ENCODE measurements around the gene ATP8B4. TPM values are rescaled to one million over a fixed set of nuclear protein-coding genes. Genes with fewer than 3 reads are reported as not detected.
A peak's percentile ranks its signal among the peaks of the same experiment; 100 is the strongest.

The ATP8B4 gene
- total RNA-seq, 2 experiments from 2014 or later: 2.7 to 4.2 TPM

GRCh38 chr15:50066666-50067065 lies 52.4 kb downstream of the ATP8B4 start:
- H3K9me3 Mint-ChIP-seq: no peaks in the 10 kb centered on the region
- DNase-seq: no peak
- ChIA-PET CTCF (no interaction called here), POLR2A (no interaction called here)
- H3K27me3 Mint-ChIP-seq: peaks cover 10% of the 10 kb centered on the region
- H3K4me3 Mint-ChIP-seq: no peak overlapping the region
- H3K4me1 Mint-ChIP-seq (ENCODE audit: low read depth): peaks cover 8% of the 10 kb centered on the region
- H3K27ac Mint-ChIP-seq: no peak overlapping the region
- H3K36me3 Mint-ChIP-seq: no peaks in the 10 kb centered on the region
- intact Hi-C loops (cut with micrococcal nuclease): loop anchor here (1.0 to 10.0 kb wide), 4 partner anchors 41 to 1192 kb away; partner anchors contain the start of gene EID1

GRCh38 chr15:50066202-50066601 lies 52.8 kb downstream of the ATP8B4 start:
- ChIA-PET POLR2A (no interaction called here), CTCF (no interaction called here)
- no peaks in the 10 kb centered on the region for H3K36me3 Mint-ChIP-seq
- peaks cover 8% of the 10 kb centered on the region for H3K4me1 Mint-ChIP-seq (ENCODE audit: low read depth)
- peaks cover 10% of the 10 kb centered on the region for H3K27me3 Mint-ChIP-seq
- no peaks in the 10 kb centered on the region for H3K9me3 Mint-ChIP-seq
- no peak overlapping the region for H3K27ac Mint-ChIP-seq
- intact Hi-C loops (cut with micrococcal nuclease): loop anchor here (1.0 to 10.0 kb wide), 4 partner anchors 41 to 1191 kb away; partner anchors contain the start of gene EID1
- DNase-seq: peak; percentile 22
- no peak overlapping the region for H3K4me3 Mint-ChIP-seq

GRCh38 chr15:50065279-50065678 lies 53.8 kb downstream of the ATP8B4 start:
- Mint-ChIP-seq H3K27ac (no peak overlapping the region), H3K9me3 (no peaks in the 10 kb centered on the region), H3K27me3 (peaks cover 10% of the 10 kb centered on the region), H3K36me3 (no peaks in the 10 kb centered on the region), H3K4me1 (ENCODE audit: low read depth) (peaks cover 8% of the 10 kb centered on the region), H3K4me3 (no peak overlapping the region)
- no peak for DNase-seq
- ChIA-PET POLR2A (no interaction called here), CTCF (no interaction called here)
- intact Hi-C loops (cut with micrococcal nuclease): loop anchor here (10.0 kb wide), 2 partner anchors 600 to 1190 kb away; partner anchors contain the start of gene EID1

GRCh38 chr15:50064673-50065072 lies 54.4 kb downstream of the ATP8B4 start:
- no peak for DNase-seq
- H3K27ac Mint-ChIP-seq: no peak overlapping the region
- no peak overlapping the region for H3K4me3 Mint-ChIP-seq
- H3K4me1 Mint-ChIP-seq (ENCODE audit: low read depth): peaks cover 8% of the 10 kb centered on the region
- intact Hi-C loops (cut with micrococcal nuclease): loop anchor here (10.0 kb wide), 2 partner anchors 600 to 1190 kb away; partner anchors contain the start of gene EID1
- ChIA-PET CTCF (no interaction called here), POLR2A (no interaction called here)
- peaks cover 10% of the 10 kb centered on the region for H3K27me3 Mint-ChIP-seq
- no peaks in the 10 kb centered on the region for H3K36me3 Mint-ChIP-seq
- no peaks in the 10 kb centered on the region for H3K9me3 Mint-ChIP-seq

- Mint-ChIP-seq H3K36me3 (no peaks in the 10 kb centered on the region), H3K27ac (no peak overlapping the region), H3K9me3 (no peaks in the 10 kb centered on the region), H3K27me3 (peaks cover 10% of the 10 kb centered on the region), H3K4me1 (ENCODE audit: low read depth) (peaks cover 8% of the 10 kb centered on the region), H3K4me3 (no peak overlapping the region)
- ChIA-PET POLR2A (interaction anchor here (0.6 kb wide), 1 partner anchor 172 kb away, joined by 3 read pairs; no protein-coding TSS in a partner anchor), CTCF (interaction anchor here (1.6 kb wide), 1 partner anchor 12 kb away, joined by 4 read pairs; no protein-coding TSS in a partner anchor)
- intact Hi-C loops (cut with micrococcal nuclease): loop anchor here (10.0 kb wide), 2 partner anchors 598 to 1188 kb away; partner anchors contain the start of gene EID1
- DNase-seq: no peak
Measured at GRCh38 chr15:50063226-50063625, 55.8 kb downstream of the ATP8B4 start.

GRCh38 chr15:50061503-50061902 lies 57.5 kb downstream of the ATP8B4 start:
- POLR2A ChIA-PET: interaction anchor here (0.6 kb wide), 1 partner anchor 9 kb away, joined by 3 read pairs; no protein-coding TSS in a partner anchor

GRCh38 chr15:50059883-50060282 lies 59.1 kb downstream of the ATP8B4 start:
- no peaks in the 10 kb centered on the region for H3K9me3 Mint-ChIP-seq
- H3K27ac Mint-ChIP-seq: no peak overlapping the region
- intact Hi-C loops (cut with micrococcal nuclease): loop anchor here (10.0 kb wide), 2 partner anchors 595 to 1185 kb away; partner anchors contain the start of gene EID1
- POLR2A ChIA-PET: no interaction called here
- CTCF ChIA-PET: no interaction called here
- no peak for DNase-seq
- H3K4me1 Mint-ChIP-seq (ENCODE audit: low read depth): no peaks in the 10 kb centered on the region
- H3K27me3 Mint-ChIP-seq: peaks cover 8% of the 10 kb centered on the region
- H3K36me3 Mint-ChIP-seq: no peaks in the 10 kb centered on the region
- H3K4me3 Mint-ChIP-seq: no peak overlapping the region

More at GRCh38 chr15:50061503-50061902, 57.5 kb downstream of the ATP8B4 start:
- H3K27ac Mint-ChIP-seq: no peak overlapping the region
- no peaks in the 10 kb centered on the region for H3K36me3 Mint-ChIP-seq
- H3K4me1 Mint-ChIP-seq (ENCODE audit: low read depth): peaks cover 4% of the 10 kb centered on the region
- intact Hi-C loops (cut with micrococcal nuclease): loop anchor here (10.0 kb wide), 2 partner anchors 597 to 1187 kb away; partner anchors contain the start of gene EID1
- H3K4me3 Mint-ChIP-seq: no peak overlapping the region
- DNase-seq: no peak
- H3K27me3 Mint-ChIP-seq: peaks cover 10% of the 10 kb centered on the region
- no peaks in the 10 kb centered on the region for H3K9me3 Mint-ChIP-seq
- CTCF ChIA-PET: interaction anchor here (1.6 kb wide), 1 partner anchor 10 kb away, joined by 4 read pairs; no protein-coding TSS in a partner anchor

GRCh38 chr15:50059203-50059772 lies 59.7 kb downstream of the ATP8B4 start:
- no peaks in the 10 kb centered on the region for H3K4me1 Mint-ChIP-seq (ENCODE audit: low read depth)
- CTCF ChIA-PET: no interaction called here

GRCh38 chr15:50057905-50058639 lies 61.0 kb downstream of the ATP8B4 start:
- POLR2A ChIA-PET: no interaction called here
- CTCF ChIA-PET: no interaction called here
- Mint-ChIP-seq H3K27ac (no peak overlapping the region), H3K36me3 (no peaks in the 10 kb centered on the region), H3K4me3 (no peak overlapping the region), H3K27me3 (peaks cover 12% of the 10 kb centered on the region), H3K4me1 (ENCODE audit: low read depth) (no peaks in the 10 kb centered on the region), H3K9me3 (no peaks in the 10 kb centered on the region)
- DNase-seq: no peak
- intact Hi-C loops (cut with micrococcal nuclease): no loop called here

More at GRCh38 chr15:50059203-50059772, 59.7 kb downstream of the ATP8B4 start:
- Mint-ChIP-seq H3K27me3 (peaks cover 10% of the 10 kb centered on the region), H3K27ac (no peak overlapping the region), H3K9me3 (no peaks in the 10 kb centered on the region), H3K4me3 (no peak overlapping the region), H3K36me3 (no peaks in the 10 kb centered on the region)
- intact Hi-C loops (cut with micrococcal nuclease): no loop called here
- POLR2A ChIA-PET: no interaction called here
- DNase-seq: no peak

GRCh38 chr15:50057196-50057595 lies 61.8 kb downstream of the ATP8B4 start:
- Mint-ChIP-seq H3K27ac (no peak overlapping the region), H3K9me3 (no peaks in the 10 kb centered on the region), H3K4me1 (ENCODE audit: low read depth) (no peaks in the 10 kb centered on the region), H3K27me3 (peaks cover 14% of the 10 kb centered on the region), H3K36me3 (no peaks in the 10 kb centered on the region), H3K4me3 (no peak overlapping the region)
- intact Hi-C loops (cut with micrococcal nuclease): no loop called here
- CTCF ChIA-PET: no interaction called here
- no peak for DNase-seq
- POLR2A ChIA-PET: no interaction called here

GRCh38 chr15:50055750-50056157 lies 63.3 kb downstream of the ATP8B4 start:
- intact Hi-C loops (cut with micrococcal nuclease): no loop called here
- no peaks in the 10 kb centered on the region for H3K36me3 Mint-ChIP-seq
- ChIA-PET CTCF (no interaction called here), POLR2A (no interaction called here)
- H3K4me3 Mint-ChIP-seq: no peak overlapping the region
- no peaks in the 10 kb centered on the region for H3K4me1 Mint-ChIP-seq (ENCODE audit: low read depth)
- H3K9me3 Mint-ChIP-seq: no peaks in the 10 kb centered on the region
- H3K27me3 Mint-ChIP-seq: peaks cover 15% of the 10 kb centered on the region
- H3K27ac Mint-ChIP-seq: no peak overlapping the region
- no peak for DNase-seq

- intact Hi-C loops (cut with micrococcal nuclease): no loop called here
Measured at GRCh38 chr15:50055332-50055731, 63.7 kb downstream of the ATP8B4 start.

More at GRCh38 chr15:50055332-50055731, 63.7 kb downstream of the ATP8B4 start:
- Mint-ChIP-seq H3K9me3 (no peaks in the 10 kb centered on the region), H3K36me3 (no peaks in the 10 kb centered on the region), H3K27me3 (peaks cover 15% of the 10 kb centered on the region), H3K27ac (no peak overlapping the region), H3K4me1 (ENCODE audit: low read depth) (no peaks in the 10 kb centered on the region), H3K4me3 (no peak overlapping the region)
- POLR2A ChIA-PET: no interaction called here
- CTCF ChIA-PET: no interaction called here
- no peak for DNase-seq

Measured in activated CD4-positive, alpha-beta memory T cell treated with anti-CD3 and anti-CD28 coated beads for 36 hours (primary cell).